Mesendoderm (in vitro differentiated cells): Measurements from ENCODE around the gene OR14A2.
"Not testable (repeated sequence)": the region's sequence is repeated elsewhere in the genome, so short reads cannot be mapped to it uniquely, and the experiment has no call there.

Source experiments
- DNase-seq: peaks from one replicate; pipeline ENCODE4 v3.0.0; 2013
- H2AK5ac ChIP-seq: 2 replicates; pipeline ENCODE4 v1.6.1; 2013; ENCODE audit warnings: low read length, inconsistent platforms
- H2BK120ac ChIP-seq: 2 replicates; pipeline ENCODE4 v1.6.1; 2013; ENCODE audit warnings: low read depth, mild to moderate bottlenecking, low read length, moderate library complexity, mixed read lengths
- H2BK15ac ChIP-seq: replicated peaks from 2 replicates; pipeline ENCODE4 v1.6.1; 2013; ENCODE audit warnings: low read depth, mild to moderate bottlenecking, moderate library complexity
- H2BK5ac ChIP-seq: 2 replicates; pipeline ENCODE4 v1.6.1; 2013; ENCODE audit warnings: low read length, inconsistent platforms
- H3K18ac ChIP-seq: 2 replicates; pipeline ENCODE4 v1.6.1; 2013; ENCODE audit warnings: mild to moderate bottlenecking, low read length, mixed read lengths
- H3K23ac ChIP-seq: one replicate; pipeline ENCODE4 v1.6.1; 2013; ENCODE audit warnings: low read length
- H3K27ac ChIP-seq: 2 replicates; pipeline ENCODE4 v1.5.1; 2013; ENCODE audit warnings: low read depth, mild to moderate bottlenecking, inconsistent platforms, low read length, moderate library complexity
- H3K27me3 ChIP-seq: 2 replicates; pipeline ENCODE4 v1.6.1; 2013; ENCODE audit warnings: low read length, control low read depth, mild to moderate bottlenecking, inconsistent platforms; ENCODE audit not compliant: insufficient read depth, poor library complexity
- H3K36me3 ChIP-seq: 2 replicates; pipeline ENCODE4 v1.6.1; 2013; ENCODE audit warnings: low read length, inconsistent platforms; ENCODE audit not compliant: control insufficient read depth, insufficient read depth
- H3K4ac ChIP-seq: one replicate; pipeline ENCODE4 v1.6.1; 2013; ENCODE audit warnings: low read depth, mild to moderate bottlenecking, low read length, moderate library complexity
- H3K4me1 ChIP-seq: 2 replicates; pipeline ENCODE4 v1.6.1; 2013; ENCODE audit warnings: low read depth, low read length, inconsistent platforms; ENCODE audit not compliant: control insufficient read depth
- H3K4me2 ChIP-seq: 2 replicates; pipeline ENCODE4 v1.6.1; 2013; ENCODE audit warnings: low read length
- H3K4me3 ChIP-seq: 2 replicates; pipeline ENCODE4 v1.5.1; 2013; ENCODE audit warnings: mild to moderate bottlenecking, low read length
- H3K56ac ChIP-seq: one replicate; pipeline ENCODE4 v1.6.1; 2013; ENCODE audit warnings: low read length
- H3K79me1 ChIP-seq: 2 replicates; pipeline ENCODE4 v1.6.1; 2013; ENCODE audit warnings: low read length, inconsistent platforms
- H3K79me2 ChIP-seq: 2 replicates; pipeline ENCODE4 v1.6.1; 2013; ENCODE audit warnings: mild to moderate bottlenecking, low read length; ENCODE audit not compliant: control insufficient read depth, insufficient read depth
- H3K9ac ChIP-seq: 2 replicates; pipeline ENCODE4 v1.6.1; 2013; ENCODE audit warnings: low read length, inconsistent platforms
- H4K5ac ChIP-seq: one replicate; pipeline ENCODE4 v1.6.1; 2013; ENCODE audit warnings: low read length
- H4K8ac ChIP-seq: one replicate; pipeline ENCODE4 v1.6.1; 2013; ENCODE audit warnings: low read depth, mild to moderate bottlenecking, control low read depth, low read length, moderate library complexity
- WGBS: extraction: QIAGEN DNeasy Blood & Tissue Kit; methylation state at CpG from one replicate; pipeline ENCODE4 v1.1.7; 2013; ENCODE audit warnings: low lambda C conversion rate, missing lambda C conversion rate; ENCODE audit not compliant: insufficient coverage; ENCODE audit errors: extremely low coverage; 5-methylcytosine and 5-hydroxymethylcytosine counted together

OR14A2 gene

DNA sequence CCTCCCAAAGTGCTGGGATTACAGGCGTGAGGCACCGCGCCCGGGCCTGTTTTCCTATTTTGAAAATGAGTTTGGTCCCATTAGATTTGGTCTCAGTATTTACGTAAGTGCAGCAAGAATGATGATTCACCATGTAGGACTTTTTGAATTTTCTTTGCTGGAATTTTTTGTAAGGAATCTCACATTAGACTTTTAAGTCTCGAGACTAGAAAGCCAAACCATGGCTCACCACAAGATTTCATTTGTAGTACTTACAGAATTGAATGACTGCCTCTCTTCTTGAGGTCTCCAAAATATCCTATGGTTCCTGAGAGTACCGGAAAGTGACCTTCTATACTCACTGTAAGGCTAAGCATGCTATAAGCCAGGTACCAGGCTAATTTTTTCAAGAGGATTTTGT lies 325 bp downstream of the OR14A2 start:
- Histone ChIP-seq H2BK120ac (no peak overlapping the region), H3K36me3 (no peaks in the 10 kb centered on the region), H3K79me2 (no peaks in the 10 kb centered on the region), H2BK15ac (no peak overlapping the region), H2BK5ac (no peak overlapping the region), H3K23ac (no peak overlapping the region), H3K27ac (no peak overlapping the region), H3K18ac (no peak overlapping the region), H3K79me1 (no peaks in the 10 kb centered on the region), H3K4me2 (no peak overlapping the region), H4K8ac (no peak overlapping the region), H3K27me3 (no peaks in the 10 kb centered on the region), H2AK5ac (no peak overlapping the region), H3K9ac (no peak overlapping the region), H3K4ac (no peak overlapping the region), H3K4me3 (no peak overlapping the region), H3K56ac (no peak overlapping the region), H4K5ac (no peak overlapping the region), H3K4me1 (no peaks in the 10 kb centered on the region)
- DNase-seq: no peak
- no CpG with 5 or more reads among the region's 7 CpGs for WGBS

GRCh38 chr1:247746391-247746935 lies 1.5 kb downstream of the OR14A2 start:
- H3K79me2 ChIP-seq: no peaks in the 10 kb centered on the region
- H3K4ac ChIP-seq: no peak overlapping the region
- no peak overlapping the region for H4K5ac ChIP-seq
- no peaks in the 10 kb centered on the region for H3K4me1 ChIP-seq
- no peaks in the 10 kb centered on the region for H3K79me1 ChIP-seq
- no peak overlapping the region for H4K8ac ChIP-seq
- H3K18ac ChIP-seq: no peak overlapping the region
- no peak overlapping the region for H2AK5ac ChIP-seq
- H3K23ac ChIP-seq: no peak overlapping the region
- H3K9ac ChIP-seq: no peak overlapping the region
- H2BK5ac ChIP-seq: no peak overlapping the region
- peak; percentile 40 for DNase-seq
- no peaks in the 10 kb centered on the region for H3K27me3 ChIP-seq
- no peaks in the 10 kb centered on the region for H3K36me3 ChIP-seq
- no peak overlapping the region for H2BK15ac ChIP-seq
- H2BK120ac ChIP-seq: no peak overlapping the region
- no peak overlapping the region for H3K4me3 ChIP-seq
- H3K27ac ChIP-seq: no peak overlapping the region
- H3K4me2 ChIP-seq: no peak overlapping the region
- WGBS: no CpG with 5 or more reads among the region's 3 CpGs
- no peak overlapping the region for H3K56ac ChIP-seq

DNA sequence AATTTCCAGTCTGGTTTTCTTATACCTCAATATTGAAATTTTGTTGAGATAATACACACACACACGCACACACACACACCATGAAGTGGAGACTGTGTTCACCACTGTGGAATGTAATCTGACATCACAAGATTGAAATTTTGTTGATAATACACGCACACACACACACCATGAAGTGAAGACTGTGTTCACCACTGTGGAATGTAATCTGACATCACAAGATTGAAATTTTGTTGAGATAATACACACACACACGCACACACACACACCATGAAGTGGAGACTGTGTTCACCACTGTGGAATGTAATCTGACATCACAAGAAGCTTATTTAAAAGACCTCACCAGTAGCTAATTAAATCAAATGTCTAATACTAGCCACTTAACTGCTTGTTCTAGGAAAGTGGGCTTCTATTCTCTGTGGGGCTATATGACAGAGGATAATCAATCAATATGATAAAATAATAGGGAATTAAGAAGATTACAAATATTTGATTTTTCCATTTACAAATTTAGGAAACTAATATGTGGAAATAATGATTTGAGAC lies 5.7 kb downstream of the OR14A2 start:
- H3K4me3 ChIP-seq, H3K79me1 ChIP-seq, H3K9ac ChIP-seq, H3K27ac ChIP-seq, H3K18ac ChIP-seq, H3K27me3 ChIP-seq, H2BK120ac ChIP-seq, H4K8ac ChIP-seq, H2BK15ac ChIP-seq, H3K23ac ChIP-seq, H3K4me1 ChIP-seq, H2BK5ac ChIP-seq, H3K56ac ChIP-seq, H3K4ac ChIP-seq, H3K4me2 ChIP-seq, H4K5ac ChIP-seq, H3K79me2 ChIP-seq, H2AK5ac ChIP-seq, H3K36me3 ChIP-seq: not testable (repeated sequence)
- DNase-seq: peak; percentile 57
- WGBS: no CpG with 5 or more reads among the region's 3 CpGs

DNA sequence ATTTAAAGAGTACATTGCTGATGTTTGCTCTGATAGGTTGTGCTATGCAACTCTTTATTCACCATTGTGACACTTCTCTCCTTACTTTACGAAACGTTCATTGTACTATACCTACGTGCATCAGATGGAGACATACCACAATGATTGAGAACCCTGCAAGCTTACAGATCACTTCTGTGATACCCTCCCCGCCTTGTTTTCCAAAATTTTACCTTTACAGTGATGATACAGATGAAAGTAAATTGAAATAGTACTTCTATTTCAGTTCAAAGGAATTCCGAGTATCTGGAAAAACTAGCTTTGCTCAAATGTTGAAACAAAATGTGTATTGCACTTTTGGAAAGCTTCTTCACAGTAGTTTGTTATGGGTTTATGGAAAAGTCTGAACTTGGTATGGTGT lies 6.2 kb downstream of the OR14A2 start:
- Histone ChIP-seq H3K9ac (no peak overlapping the region), H3K36me3 (no peaks in the 10 kb centered on the region), H3K23ac (no peak overlapping the region), H3K4me1 (no peaks in the 10 kb centered on the region), H3K79me2 (no peaks in the 10 kb centered on the region), H3K56ac (no peak overlapping the region), H3K4me2 (no peak overlapping the region), H2BK120ac (no peak overlapping the region), H3K79me1 (no peaks in the 10 kb centered on the region), H3K27me3 (no peaks in the 10 kb centered on the region), H3K18ac (no peak overlapping the region), H4K5ac (no peak overlapping the region), H2BK15ac (no peak overlapping the region), H3K4ac (no peak overlapping the region), H2AK5ac (no peak overlapping the region), H3K4me3 (no peak overlapping the region), H4K8ac (no peak overlapping the region), H2BK5ac (no peak overlapping the region), H3K27ac (no peak overlapping the region)
- no CpG with 5 or more reads among the region's 5 CpGs for WGBS
- no peak for DNase-seq

GRCh38 chr1:247740721-247741120 lies 7.2 kb downstream of the OR14A2 start:
- Histone ChIP-seq H2BK15ac (no peak overlapping the region), H3K4me2 (no peak overlapping the region), H4K8ac (no peak overlapping the region), H3K18ac (no peak overlapping the region), H2BK5ac (no peak overlapping the region), H3K4ac (no peak overlapping the region), H3K79me1 (no peaks in the 10 kb centered on the region), H3K4me1 (no peaks in the 10 kb centered on the region), H3K27me3 (no peaks in the 10 kb centered on the region), H3K79me2 (no peaks in the 10 kb centered on the region), H3K9ac (no peak overlapping the region), H2AK5ac (no peak overlapping the region), H2BK120ac (no peak overlapping the region), H4K5ac (no peak overlapping the region), H3K23ac (no peak overlapping the region), H3K27ac (no peak overlapping the region), H3K36me3 (no peaks in the 10 kb centered on the region), H3K4me3 (no peak overlapping the region), H3K56ac (no peak overlapping the region)
- DNase-seq: no peak
- WGBS: no CpG with 5 or more reads among the region's 2 CpGs

DNA sequence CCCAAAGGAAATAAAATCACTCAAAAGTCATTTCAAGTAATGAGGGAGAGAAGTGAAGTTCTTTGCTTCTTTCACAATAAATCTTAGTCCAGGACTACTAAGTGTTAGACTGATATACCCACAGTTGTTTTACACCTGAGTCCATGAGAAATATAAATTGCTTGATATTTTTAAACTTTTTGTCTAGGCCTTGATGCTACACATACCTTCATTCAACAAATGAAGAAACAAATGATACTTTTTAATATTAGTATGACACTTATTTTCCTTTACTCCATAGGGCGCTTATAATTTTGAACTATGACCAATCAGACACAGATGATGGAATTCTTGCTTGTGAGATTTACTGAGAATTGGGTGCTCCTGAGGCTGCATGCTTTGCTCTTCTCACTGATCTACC lies 9.6 kb downstream of the OR14A2 start, which contains the start of gene OR14K1:
TSS of gene OR14K1 (plus strand) at position 301 of the 400 bp plus-strand sequence. CDS start at position 301, 0 bp downstream.
- DNase-seq: no peak
- Histone ChIP-seq H2BK5ac (no peak within 1 kb of the TSS), H3K4me1 (no peaks in the 10 kb centered on the region), H3K79me1 (no peaks in the 10 kb centered on the region), H3K36me3 (no peaks in the 10 kb centered on the region), H3K79me2 (no peaks in the 10 kb centered on the region), H3K4me2 (no peak within 1 kb of the TSS), H3K9ac (no peak within 1 kb of the TSS), H3K4ac (no peak within 1 kb of the TSS), H3K18ac (no peak within 1 kb of the TSS), H3K27ac (no peak within 1 kb of the TSS), H3K27me3 (no peaks in the 10 kb centered on the region), H4K5ac (no peak within 1 kb of the TSS), H2BK120ac (no peak within 1 kb of the TSS), H2AK5ac (no peak within 1 kb of the TSS), H3K4me3 (no peak within 1 kb of the TSS), H3K56ac (no peak within 1 kb of the TSS), H4K8ac (no peak within 1 kb of the TSS), H3K23ac (no peak within 1 kb of the TSS), H2BK15ac (no peak within 1 kb of the TSS)
- no CpG with 5 or more reads among the region's 1 CpG for WGBS
